Globus pallidus (tissue), 1 donor: ENCODE measurements around the gene ASTN2.

Source experiments
- DNase-seq: peaks from one replicate; pipeline ENCODE4 v3.0.0-alpha.2; 2015; ENCODE audit warnings: low spot score

ASTN2 gene

GRCh38 chr9:116741086-116741740, 673.6 kb downstream of the ASTN2 start:
- no peak for DNase-seq

GRCh38 chr9:116737152-116737546, 677.7 kb downstream of the ASTN2 start:
- peak; percentile 73 for DNase-seq

GRCh38 chr9:116736399-116737151, 678.3 kb downstream of the ASTN2 start:
- no peak for DNase-seq

DNA sequence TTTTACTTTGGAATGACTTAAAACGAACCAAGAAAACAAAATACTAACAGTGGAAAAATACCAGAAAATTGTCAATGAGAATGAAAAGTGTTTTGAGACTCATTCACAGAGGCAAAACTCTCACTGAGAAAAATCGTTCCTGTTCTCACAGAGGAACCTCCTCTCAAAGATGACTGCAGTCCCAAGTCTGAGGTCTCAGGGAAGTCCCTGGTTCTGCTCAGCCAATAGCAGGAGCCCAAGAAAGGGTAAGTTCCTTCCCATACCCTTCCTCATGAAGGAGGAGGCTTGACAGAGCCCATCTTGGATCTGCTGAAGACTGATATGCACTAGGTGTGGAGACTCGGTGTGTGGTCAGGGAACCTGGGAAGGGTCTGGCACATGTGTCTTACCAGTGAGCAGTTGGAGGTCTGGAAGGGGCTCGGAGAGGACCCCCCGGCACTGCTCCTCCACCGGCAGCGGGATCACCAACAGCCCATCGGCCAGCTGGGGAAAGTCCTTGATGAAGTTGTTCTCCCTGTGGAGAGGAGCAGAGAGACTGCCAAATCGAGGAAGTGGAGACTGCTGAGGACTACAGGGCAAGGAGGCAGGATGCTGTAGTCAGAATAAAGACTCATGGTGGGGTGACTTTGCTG, 681.7 kb downstream of the ASTN2 start:
- DNase-seq: no peak

- DNase-seq: no peak
Observed at GRCh38 chr9:116726602-116727001, 688.3 kb downstream of the ASTN2 start.

- DNase-seq: no peak
Observed at GRCh38 chr9:116724123-116724522, 690.7 kb downstream of the ASTN2 start.

- no peak for DNase-seq
Observed at GRCh38 chr9:116721944-116722343, 692.9 kb downstream of the ASTN2 start.

GRCh38 chr9:116721411-116721810, 693.4 kb downstream of the ASTN2 start:
- no peak for DNase-seq

GRCh38 chr9:116720111-116720510, 694.7 kb downstream of the ASTN2 start:
- no peak for DNase-seq

- DNase-seq: no peak
Observed at GRCh38 chr9:116718111-116718510, 696.7 kb downstream of the ASTN2 start.

- no peak for DNase-seq
Observed at GRCh38 chr9:116717150-116717549, 697.7 kb downstream of the ASTN2 start.

DNA sequence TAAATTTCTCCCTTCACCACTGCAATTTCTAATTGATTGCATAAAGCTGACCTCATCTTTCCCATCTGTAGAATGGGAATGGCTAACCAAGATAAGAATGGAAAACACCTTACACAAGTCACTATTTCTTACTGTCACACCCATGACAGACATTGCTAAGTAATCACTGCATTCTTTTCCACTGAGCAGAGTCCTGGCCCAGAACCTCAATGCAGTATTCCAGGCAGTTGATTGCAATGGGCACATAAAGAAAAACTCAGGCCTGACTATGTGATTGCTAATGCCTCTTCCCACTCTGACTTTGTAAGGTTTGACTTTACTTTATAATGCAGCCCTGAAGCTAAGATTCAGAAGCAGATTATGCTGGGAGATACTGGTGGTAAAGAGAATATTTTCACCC, 698.4 kb downstream of the ASTN2 start:
- DNase-seq: no peak

DNA sequence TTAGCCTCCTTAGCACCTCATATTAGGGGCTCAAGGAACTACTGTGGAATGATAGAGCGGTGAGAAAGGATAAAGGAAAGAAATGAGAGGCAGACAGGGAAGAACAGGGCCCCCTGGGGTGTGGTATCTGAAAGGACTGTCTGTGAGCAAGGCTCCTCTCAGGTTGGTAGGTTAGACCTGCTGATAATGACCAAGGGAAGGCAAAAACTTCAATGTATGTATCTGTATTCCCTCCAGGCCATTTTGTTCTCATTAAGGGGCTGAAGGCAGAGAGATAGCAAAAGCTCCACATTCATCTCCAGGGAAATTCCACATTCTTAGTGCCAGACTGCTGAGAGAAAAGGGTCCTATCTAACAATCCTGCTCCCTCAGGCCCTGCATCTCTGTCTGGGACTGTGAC, 699.1 kb downstream of the ASTN2 start:
- no peak for DNase-seq

DNA sequence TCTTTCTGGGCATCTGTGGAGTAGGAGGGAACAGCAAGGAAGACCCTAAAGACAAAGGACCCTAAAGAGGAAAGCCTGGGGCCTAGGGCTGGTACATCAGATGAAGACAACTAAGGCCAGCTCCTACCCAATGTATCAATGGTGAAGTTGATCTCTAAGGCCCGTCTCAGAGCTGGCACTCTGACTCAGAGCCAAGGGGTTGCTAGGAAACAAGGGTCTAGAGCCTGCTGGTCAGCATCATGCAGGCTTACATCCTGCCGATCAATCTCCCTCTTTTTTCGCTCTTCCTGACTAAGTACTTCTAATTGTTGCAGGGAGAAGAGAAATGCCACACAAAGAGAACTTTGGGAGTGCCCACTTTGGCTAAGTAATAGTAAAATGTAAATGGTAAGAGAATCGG, 701.6 kb downstream of the ASTN2 start:
- DNase-seq: no peak

GRCh38 chr9:116712781-116713180, 702.1 kb downstream of the ASTN2 start:
- no peak for DNase-seq

- no peak for DNase-seq
Observed at GRCh38 chr9:116706310-116707290, 708.3 kb downstream of the ASTN2 start.

DNA sequence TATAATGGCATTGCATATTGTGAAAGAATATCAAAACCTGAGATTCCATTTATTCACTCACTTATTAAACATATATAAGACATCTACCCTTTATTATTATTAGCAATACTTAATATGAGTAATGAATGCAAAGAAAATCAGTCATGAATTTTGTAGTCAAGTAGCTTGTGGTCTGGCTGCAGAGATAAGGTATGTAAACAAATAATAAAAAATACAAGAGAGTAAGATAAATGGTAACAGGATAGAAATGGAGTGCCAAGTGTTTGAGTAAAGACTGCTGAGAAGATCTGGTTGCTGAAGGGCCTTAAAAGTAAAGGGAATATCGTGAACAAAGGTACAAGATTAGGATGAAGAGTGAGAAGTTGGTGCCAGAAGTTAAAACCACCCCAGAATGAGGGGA, 709.3 kb downstream of the ASTN2 start:
- DNase-seq: no peak

DNA sequence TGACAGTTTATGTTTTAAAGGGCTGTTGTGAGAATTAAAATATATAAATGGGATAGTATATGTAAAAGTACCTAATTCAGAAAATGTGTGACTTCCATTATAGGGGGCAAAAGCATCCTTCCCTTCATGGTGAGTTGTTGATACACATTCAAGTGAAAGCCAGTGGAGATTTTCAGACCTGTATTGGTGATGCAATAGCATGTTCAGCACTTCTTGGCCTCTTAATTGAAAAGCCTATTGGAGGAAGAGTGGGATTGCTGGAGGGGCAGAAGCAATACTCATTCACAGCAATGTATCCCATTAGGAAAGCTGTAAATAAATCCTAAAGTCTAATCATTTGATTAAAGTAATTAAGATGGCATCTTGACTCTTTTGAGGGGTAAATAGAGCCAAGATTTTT, 710.4 kb downstream of the ASTN2 start:
- no peak for DNase-seq

DNA sequence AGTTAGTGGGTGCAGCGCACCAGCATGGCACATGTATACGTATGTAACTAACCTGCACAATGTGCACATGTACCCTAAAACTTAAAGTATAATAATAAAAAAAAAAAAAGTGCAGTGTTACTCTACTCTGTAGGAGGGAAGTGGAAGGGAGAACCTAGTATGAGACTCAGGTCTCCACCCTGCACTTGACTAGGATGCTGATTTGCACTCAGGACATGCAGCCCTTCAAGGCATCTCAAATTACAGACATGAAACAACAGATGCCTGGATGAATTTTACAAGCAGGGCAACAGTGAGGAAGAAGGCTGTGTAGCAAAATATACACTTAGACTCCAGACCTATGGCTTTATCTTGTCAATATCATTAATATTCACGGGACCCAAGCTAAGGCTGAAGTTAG, 711.2 kb downstream of the ASTN2 start:
- DNase-seq: no peak

- no peak for DNase-seq
Observed at GRCh38 chr9:116701940-116702642, 712.8 kb downstream of the ASTN2 start.
